Activated CD4-positive, alpha-beta T cell treated with anti-CD3 and anti-CD28 coated beads, Interleukin-2, amount 50 U/mL, for 1 hour (primary cell): ENCODE measurements around the gene RC3H2.

ENCODE experiments used
- DNase-seq: peaks from one replicate; pipeline ENCODE4 v3.0.0-alpha.2; 2020

The RC3H2 gene, protein sequence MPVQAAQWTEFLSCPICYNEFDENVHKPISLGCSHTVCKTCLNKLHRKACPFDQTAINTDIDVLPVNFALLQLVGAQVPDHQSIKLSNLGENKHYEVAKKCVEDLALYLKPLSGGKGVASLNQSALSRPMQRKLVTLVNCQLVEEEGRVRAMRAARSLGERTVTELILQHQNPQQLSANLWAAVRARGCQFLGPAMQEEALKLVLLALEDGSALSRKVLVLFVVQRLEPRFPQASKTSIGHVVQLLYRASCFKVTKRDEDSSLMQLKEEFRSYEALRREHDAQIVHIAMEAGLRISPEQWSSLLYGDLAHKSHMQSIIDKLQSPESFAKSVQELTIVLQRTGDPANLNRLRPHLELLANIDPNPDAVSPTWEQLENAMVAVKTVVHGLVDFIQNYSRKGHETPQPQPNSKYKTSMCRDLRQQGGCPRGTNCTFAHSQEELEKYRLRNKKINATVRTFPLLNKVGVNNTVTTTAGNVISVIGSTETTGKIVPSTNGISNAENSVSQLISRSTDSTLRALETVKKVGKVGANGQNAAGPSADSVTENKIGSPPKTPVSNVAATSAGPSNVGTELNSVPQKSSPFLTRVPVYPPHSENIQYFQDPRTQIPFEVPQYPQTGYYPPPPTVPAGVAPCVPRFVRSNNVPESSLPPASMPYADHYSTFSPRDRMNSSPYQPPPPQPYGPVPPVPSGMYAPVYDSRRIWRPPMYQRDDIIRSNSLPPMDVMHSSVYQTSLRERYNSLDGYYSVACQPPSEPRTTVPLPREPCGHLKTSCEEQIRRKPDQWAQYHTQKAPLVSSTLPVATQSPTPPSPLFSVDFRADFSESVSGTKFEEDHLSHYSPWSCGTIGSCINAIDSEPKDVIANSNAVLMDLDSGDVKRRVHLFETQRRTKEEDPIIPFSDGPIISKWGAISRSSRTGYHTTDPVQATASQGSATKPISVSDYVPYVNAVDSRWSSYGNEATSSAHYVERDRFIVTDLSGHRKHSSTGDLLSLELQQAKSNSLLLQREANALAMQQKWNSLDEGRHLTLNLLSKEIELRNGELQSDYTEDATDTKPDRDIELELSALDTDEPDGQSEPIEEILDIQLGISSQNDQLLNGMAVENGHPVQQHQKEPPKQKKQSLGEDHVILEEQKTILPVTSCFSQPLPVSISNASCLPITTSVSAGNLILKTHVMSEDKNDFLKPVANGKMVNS

GRCh38 chr9:122904823-122905710, at the start of gene RC3H2:
RC3H2 (minus strand) TSS chr9:122905359; CDS start chr9:122897509, 7,850 bp downstream.
- peak; percentile 97 for DNase-seq

DNA sequence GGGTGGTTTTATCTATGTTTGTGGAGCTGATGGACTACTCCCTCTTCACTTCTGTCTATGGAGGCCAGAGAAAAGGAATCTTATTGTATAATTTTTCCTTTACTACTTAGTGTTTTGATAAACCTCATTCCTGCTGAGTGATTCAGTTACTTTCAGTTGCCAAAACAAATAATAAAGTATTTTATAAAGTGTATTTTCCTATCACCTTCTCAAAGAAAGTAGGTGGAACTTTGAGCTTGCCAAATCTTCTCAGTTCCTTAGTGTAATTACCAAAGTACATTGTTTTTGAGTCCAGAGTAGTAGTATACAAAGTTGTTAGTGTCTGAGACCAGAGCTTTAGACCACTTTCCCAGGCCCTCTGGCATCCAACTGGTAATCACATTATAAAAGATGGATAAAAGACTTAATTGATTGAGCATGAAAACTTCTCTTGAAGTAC, 49.1 kb upstream of the RC3H2 start:
- no peak for DNase-seq

DNA sequence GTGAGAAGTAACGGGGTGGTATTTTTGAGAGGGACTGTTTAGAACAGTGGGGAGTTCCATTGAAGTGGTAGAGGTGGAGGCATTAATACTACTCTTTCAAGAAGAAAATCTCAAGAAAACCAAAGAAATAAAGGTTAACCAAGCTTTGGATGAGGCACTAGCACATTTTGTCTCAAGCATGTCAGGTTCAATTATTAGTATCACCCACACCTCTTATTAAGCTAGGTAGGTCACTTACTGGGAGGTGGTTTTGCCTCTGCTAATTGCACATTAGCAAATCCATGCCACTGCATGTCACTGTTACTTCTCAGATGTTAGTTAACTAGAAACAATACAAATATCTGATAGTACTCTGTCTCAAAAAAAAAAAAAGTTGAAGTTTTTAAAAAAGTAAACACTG, 45.9 kb upstream of the RC3H2 start:
- no peak for DNase-seq

DNA sequence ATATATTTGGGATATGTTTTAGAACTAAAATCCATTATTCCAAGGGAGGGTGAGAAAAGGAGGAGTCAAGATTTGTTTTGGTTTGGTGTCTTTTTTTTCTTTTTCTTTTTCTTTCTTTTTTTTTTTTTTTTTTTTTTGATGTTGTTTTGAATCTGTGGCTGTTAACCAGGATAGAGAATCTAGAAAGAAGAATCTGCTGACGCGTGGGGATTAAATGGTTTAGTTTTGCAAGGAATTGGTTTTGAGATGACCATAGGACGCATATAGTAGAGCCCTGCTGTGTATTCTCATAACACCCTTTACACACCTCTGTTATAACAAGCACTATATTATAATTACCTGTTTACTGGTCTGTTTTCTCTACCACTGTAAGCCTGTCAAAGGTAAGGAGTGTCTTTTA, 45.1 kb upstream of the RC3H2 start:
- DNase-seq = no peak

- no peak for DNase-seq
These were observed 44.5 kb upstream of the RC3H2 start for GRCh38 chr9:122949696-122950095.

DNA sequence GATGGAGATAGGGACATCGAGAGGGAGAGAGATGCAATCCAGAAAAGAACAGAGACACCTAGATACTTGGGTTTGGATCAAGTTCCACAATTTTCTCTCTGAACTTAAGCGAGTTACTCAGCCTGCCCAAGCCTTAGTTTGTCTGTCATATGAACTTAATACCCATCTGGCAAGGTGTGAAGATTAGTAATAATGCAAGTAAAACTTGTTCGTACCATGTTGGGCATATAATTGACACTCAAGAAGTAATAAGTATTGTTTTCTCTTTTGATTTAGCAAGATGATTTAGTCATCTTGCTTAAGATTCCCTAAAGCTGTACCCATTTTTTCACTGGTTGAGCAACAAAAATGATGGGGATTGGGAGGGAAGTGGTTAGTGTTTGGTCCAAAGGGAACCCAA, 43.2 kb upstream of the RC3H2 start:
- DNase-seq = no peak

GRCh38 chr9:122946461-122947005, 41.4 kb upstream of the RC3H2 start:
- DNase-seq = no peak

DNA sequence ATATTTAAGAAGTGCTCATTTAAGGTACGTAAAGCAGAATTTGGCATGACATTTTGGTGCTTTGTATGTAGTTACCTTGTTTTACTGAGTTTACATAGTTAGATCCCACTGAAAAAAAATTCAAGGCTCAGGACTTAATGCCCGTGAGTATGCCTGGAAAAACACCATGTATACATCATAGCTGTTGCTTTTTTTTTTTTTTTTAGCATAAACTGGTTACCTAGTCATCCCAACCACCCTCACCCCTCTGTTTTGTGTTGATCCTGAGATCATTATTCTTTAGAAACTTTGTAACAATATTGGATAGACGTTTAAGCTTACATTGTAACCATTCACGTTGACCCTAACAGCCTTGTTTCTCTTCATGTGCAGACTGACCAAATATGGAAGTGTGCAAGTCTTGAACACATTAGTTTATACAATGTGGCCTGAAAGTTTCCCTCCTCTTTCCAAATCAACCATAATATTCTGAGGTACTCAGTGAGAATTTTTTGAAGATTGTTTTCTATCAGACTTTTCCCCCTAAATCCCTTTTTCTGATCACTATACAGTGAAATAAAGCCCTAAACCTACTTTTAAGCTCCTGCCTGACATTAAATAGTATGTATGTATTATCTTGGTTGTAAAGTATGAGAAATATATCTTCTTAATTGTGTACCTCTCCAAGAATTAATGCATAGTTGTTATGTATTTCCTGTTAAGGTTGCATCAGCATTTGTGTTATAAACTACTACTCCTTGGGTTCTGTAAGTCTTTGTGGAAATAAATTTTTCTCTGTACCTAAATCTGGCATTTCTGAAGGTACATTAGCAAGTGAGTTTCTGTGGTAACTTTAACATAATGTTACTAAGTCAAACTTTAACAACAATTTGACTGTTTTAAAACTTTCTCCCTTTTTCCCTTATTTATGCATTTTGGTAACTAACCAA, 40.1 kb upstream of the RC3H2 start:
- DNase-seq = no peak

DNA sequence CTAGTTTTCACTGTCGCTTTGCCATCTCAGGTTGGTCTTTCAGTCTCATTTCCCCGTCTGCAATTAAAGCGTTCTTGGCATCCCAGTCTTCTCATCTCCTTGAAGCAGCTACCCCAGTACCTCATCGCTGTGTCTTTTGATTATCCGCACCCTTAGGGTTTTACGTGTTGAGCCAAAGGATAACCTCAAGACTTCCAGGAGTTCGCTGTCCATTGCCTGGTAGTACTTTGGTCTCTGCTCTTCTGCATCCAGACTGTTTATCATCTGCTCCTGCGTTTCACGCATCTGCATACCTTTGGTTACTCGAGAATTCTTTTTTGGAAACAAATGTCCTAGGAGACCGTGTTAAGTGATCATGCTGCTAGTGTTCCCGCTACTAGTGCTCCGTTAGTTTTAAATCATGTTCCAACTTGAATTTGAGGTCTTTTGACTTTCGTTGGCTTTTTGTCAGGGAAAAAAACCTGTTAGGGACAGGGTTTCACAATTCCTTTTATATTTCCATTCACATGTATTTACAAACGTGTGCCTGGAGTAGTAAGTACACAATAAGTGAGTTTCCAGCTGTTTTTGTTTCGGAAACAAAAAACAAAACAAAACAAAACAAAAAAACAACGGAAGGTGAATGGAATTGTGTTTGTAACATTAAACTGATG, 36.5 kb upstream of the RC3H2 start:
- no peak for DNase-seq

DNA sequence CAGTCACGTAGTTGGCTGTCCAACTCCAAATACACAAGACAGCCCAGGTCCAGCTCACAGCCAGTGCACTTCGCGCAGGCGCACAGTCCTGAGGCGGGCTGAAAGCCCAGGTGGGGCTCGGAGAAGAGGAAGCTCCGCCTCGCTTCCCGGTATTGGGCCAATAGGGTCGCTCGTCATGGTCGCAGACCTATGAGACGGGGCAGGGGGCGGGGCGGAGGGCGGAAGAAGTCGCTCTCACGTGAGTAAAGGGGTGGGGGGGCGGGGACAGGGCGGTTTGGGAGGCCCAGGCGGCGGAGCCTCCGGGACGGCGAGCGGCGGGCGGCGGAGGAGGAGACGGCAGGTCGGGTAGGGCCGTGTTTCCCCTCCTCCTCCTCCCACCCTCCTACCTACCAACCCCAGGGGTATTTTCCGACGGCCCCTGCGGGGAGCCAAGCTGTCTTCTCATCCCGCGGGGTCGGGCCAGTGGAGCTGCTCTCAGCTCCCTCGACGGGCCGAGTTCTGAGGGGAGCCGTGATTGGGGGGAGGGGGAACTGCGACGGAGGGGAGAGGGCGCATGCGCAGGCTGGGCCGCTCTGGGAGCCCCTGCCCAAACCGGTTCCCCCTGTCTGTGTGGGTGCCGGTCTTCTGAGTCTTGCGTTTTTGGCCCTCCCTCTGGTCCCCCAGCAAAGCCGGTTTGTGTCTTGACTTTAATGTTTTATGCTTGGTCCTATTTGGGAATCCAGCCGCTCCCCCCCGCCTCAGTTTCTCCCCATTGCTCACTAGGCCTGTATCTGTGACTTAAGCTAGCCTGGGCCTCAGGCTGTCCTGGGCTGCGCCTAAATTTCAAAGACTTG, 35.8 kb upstream of the RC3H2 start, which contains the start of gene RABGAP1:
TSS of gene RABGAP1 (plus strand) at position 272 of the 833 bp plus-strand sequence. CDS start 16,040 bp downstream, outside the sequence.
- DNase-seq = peak; percentile 99

GRCh38 chr9:122940454-122940748, 35.2 kb upstream of the RC3H2 start:
- DNase-seq = no peak

DNA sequence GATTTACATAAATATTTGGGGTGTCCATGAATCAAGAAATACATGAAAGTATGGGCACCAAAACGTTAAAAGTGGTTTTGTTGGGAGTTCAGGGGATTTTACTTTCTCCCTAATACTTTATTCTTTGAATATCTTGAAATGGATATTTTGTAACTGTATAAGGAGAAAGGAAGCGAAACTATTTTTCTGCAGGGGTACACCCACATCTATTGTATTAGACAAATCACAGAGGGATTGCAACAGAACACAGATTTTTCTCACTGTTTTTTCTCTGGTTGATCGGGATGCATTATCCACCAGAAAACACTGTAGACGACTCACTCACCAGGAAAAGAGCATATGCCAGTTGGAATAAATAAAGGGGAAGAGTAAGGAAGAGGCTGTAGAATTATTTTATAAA, 34.4 kb upstream of the RC3H2 start:
- DNase-seq = no peak

DNA sequence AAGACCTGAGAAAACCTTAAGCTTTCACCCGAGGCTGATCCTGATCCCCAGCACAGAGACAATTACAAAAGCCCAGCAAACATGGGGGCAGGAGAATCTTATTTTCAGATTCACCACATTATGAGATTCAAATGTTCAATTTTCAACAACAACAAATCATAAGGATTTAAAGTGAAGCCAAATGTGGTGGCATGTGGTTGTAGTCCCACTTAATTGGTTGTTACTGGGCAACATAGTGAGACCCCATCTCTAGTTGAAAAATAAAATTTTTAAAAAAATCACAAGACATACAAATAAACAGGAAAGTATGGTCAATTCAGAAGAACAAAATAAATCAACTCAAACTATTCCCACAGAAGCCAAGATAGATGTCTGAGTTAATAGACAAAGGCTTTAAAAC, 31.7 kb upstream of the RC3H2 start:
- DNase-seq = no peak

- DNase-seq = no peak
These were observed 31.3 kb upstream of the RC3H2 start for GRCh38 chr9:122936464-122936863.

DNA sequence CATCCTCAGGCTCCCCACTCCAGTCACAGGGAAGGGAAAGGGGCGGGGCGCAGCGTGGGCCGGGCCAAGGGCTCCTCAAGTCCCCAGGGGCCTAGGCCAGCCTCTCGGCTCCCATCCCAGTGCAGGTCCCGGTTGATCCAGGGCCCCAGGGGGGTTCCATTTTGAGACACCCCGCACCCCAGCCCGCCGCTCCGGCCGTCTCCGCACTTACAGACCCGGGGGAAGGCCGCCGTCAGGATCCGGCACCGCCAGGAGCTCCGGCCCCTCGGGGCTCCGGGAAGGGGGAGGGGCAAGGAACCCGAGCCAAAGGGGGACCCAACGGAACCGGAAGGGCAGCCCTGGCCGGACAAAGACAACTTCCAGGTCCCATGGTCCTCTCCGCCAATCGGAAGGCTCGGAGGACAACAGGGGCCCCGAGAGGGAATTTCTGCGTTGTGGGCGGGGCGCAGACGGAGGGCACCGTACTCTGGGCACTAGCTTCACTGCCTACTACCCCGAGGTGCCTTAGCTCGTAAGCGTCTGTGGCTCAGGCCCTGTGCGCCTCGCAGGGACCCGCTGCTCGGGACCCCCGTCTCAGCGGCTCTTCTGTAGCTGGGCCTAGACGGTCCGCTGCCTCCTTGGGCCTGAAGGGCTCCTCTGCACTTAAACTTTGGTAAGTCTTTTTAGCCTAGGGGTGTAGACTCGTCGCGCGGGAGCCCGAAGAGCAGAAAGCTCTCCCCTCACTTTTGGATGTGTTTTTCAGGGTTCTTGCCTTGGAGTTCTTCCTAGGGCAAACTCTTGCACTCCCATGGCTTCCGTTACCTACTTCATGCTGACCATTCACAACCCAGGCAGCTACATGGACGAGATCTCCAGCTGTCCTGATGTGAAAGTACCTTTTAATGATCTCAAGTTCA, 26.3 kb upstream of the RC3H2 start, which contains the start of gene ZBTB26:
TSS of gene ZBTB26 (minus strand) at position 287 of the 896 bp plus-strand sequence. CDS start 11,578 bp downstream, outside the sequence.
- DNase-seq = peak; percentile 87

- no peak for DNase-seq
These were observed 25.5 kb upstream of the RC3H2 start for GRCh38 chr9:122930541-122931225.

GRCh38 chr9:122929796-122930354, 24.7 kb upstream of the RC3H2 start:
- no peak for DNase-seq
